WI38 (cell line): ENCODE measurements around the gene SENP5.

Source experiments
- H3K4me3 ChIP-seq: 2 replicates; pipeline ENCODE4 v1.5.1; 2011; ENCODE audit warnings: low read depth, mild to moderate bottlenecking, control low read depth, low read length
- CTCF ChIP-seq: IDR thresholded peaks from 2 replicates; pipeline ENCODE4 v1.5.1; 2012; ENCODE audit warnings: low read depth, mild to moderate bottlenecking, control low read depth, low read length

Gene SENP5

GRCh38 chr3:196969134-196969659, 101.5 kb downstream of the SENP5 start:
- H3K4me3 ChIP-seq = peak overlapping the region; percentile 54
- no peak for TF ChIP-seq CTCF

GRCh38 chr3:196969660-196970546, 102.2 kb downstream of the SENP5 start:
- peak; percentile 23; the same call in 1 of the 2 replicates for TF ChIP-seq CTCF
- H3K4me3 ChIP-seq = peak overlapping the region; percentile 54

GRCh38 chr3:196970547-196971093, 102.9 kb downstream of the SENP5 start:
- no peak overlapping the region for H3K4me3 ChIP-seq
- TF ChIP-seq CTCF = no peak

- TF ChIP-seq CTCF = no peak
- H3K4me3 ChIP-seq = no peak overlapping the region
Observed at GRCh38 chr3:196971094-196971698, 103.5 kb downstream of the SENP5 start.

GRCh38 chr3:196974661-196975060, 106.9 kb downstream of the SENP5 start:
- no peak for TF ChIP-seq CTCF
- H3K4me3 ChIP-seq = no peak overlapping the region

- no peak for TF ChIP-seq CTCF
- H3K4me3 ChIP-seq = no peak overlapping the region
Observed at GRCh38 chr3:196975349-196975748, 107.6 kb downstream of the SENP5 start.
